Non-pigmented ciliary epithelial cell (primary cell): ENCODE results near the gene DRG1.
A peak's percentile ranks its signal among the peaks of the same experiment; 100 is the strongest.
"Not testable (repeated sequence)": the region's sequence is repeated elsewhere in the genome, so short reads cannot be mapped to it uniquely, and the experiment has no call there.

Experiments used
- DNase-seq: peaks from one replicate; pipeline ENCODE4 v3.0.0-alpha.2; 2010; ENCODE audit warnings: low read depth

Gene DRG1

DNA sequence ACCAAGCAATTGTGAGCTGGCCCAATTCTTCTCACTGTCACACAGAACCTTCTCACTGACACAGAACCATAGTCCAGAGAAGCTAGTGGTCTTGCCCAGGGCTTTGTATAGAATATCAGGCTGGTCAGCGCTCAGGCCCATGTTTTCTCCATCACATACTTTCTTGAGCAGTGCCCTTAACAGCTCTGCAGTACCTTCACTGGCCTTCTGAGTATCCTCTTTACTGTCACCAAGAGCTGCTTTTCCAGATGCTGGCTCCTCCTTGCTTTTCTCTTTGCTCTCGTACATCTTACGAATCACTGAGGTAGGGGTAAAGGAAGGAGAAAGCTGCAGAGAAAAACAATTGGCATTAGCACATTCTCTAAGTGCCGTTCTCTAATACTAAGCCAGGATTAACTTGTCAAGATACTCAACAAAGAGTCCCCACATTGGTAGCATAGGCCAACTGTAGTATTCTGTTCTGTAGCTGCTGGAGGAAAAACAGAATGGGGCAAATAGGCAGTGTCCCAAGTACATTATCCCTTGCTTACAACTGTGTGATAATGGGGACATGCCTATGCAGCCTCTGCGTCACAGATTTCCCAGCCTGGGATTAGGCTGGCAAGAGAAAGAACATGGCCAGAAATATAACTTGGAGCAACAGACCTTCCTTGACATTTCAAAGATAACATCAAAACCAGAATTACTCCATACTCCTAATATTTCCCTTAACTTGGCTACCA is 43.5 kb downstream of the DRG1 start:
- no peak for DNase-seq

DNA sequence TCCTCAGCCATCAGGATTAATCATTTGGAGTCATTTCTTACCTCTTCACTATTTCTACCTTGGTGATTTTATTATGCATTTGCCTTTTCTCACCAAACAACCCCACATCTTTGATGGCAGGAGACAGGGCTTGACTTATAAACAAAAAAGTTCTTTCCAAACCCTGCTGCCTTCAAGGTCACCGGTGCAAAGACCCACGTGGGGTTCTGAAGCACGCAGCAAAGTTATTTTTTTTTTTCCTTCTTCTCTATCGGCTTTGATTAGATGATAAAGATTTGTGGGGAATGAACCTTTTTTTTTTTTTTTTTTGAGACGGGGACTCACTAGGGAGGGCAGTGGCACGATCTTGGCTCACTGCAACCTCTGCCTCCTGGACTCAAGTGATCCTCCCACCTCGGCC is 44.1 kb downstream of the DRG1 start:
- DNase-seq: no peak

DNA sequence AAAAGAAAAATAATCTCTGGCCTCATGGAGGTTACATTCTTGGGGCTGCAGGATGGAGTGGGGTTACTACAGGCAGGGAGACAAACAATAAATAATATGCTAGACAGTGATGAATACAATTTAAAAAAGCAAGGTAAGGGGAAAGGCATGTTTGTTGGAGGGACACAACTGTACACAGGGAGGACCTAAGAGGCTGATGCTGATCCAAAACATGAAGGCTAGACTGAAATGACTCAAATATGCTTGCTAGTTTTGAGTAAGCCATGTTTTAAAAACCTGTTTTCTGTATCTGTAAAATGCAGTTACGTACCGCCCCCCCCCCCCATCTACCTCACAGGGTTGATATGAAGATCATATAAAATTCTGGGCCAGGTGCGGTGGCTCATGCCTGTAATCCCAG is 46.2 kb downstream of the DRG1 start:
- no peak for DNase-seq

DNA sequence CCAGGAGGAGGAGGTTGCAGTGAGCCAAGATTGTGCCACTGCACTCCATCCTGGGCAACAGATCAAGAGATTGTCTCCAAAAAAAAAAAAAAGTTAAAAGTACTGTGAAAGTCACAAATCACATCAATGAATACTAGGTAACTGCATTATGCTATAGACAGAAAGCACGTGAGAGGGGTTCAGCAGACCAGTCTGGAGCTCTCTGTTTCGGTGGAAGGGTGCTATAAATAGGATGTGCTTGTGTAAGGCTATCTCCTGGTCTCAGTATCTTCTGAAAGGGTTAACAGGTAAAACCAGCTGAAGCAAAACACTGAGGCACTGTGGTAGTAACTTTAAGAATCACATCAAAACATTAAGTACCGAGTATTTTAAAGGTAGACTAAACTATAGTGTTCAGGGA is 46.8 kb downstream of the DRG1 start:
- no peak for DNase-seq

DNA sequence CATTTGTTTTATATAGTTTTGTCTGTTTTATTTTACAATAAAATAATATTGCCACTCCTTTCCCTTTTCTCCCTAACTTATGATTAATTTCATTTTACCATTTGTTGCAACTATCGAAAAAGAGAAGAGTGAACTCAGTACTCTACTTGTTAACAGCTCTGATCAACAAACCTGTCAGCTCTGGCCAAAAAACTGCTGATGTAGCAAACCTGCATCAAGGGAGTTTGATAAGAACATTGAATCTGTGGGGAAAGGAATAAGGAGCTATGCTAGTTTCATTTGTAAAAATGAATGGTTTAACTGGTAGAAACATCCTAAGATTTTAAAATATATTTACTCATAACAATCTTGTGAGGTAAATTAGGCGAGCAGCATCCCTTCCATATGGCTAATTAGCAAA is 47.4 kb downstream of the DRG1 start:
- DNase-seq: no peak

DNA sequence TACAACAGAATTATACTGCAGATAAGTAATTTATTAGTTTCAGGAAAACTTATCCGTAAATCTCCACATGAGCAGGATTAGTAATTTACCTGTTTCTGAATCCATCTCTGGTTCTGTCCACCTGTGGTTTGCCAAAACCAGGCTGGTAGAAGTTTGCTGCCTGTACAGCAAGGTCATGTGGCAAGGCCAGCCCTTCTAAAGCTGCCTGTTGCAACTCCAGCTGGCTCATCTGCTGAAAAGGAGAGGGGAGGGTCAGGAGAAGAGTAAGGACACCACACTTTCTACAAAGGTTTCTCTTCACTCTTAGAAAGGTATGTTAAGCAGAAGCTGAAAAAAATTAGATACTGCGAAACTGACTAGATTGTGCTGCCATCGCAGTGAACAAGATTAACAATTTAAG is 47.9 kb downstream of the DRG1 start:
- DNase-seq: no peak

DNA sequence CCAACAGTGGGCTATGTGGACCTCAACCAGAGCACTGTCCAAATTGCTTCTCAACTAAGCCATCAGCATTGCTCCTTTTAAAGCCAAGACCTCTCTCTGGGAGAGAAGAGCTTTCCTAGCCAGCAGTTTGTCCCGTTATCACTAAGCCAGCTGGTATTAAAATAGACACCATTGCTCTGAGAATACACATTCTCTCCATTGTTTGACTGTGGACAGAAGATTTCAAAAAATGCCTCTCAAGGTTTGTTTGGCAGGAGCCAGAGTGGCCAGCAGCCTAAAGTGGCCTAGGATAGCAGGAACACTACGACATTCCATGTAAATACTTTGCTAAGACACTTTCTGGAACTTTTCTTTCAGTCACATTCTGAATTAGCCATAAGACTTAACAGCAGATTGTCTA is 49.0 kb downstream of the DRG1 start:
- no peak for DNase-seq

DNA sequence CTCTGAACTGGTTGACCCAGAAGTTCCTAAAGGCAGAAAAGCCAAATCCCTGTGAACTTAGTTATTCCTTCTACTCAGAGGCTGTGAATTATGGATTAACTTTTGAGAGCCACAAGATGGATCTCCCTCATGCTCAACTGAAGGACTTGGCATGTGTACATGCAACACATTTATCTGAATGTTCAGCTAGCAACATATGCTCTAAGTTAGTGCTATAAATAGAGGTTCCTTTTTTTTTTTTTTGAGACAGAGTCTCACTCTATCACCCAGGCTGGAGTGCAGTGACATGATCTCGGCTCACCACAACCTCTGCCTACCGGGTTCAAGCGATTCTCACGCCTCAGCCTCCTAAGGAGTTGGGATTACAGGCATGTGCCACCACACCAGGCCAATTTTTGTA is 50.1 kb downstream of the DRG1 start:
- no peak for DNase-seq

DNA sequence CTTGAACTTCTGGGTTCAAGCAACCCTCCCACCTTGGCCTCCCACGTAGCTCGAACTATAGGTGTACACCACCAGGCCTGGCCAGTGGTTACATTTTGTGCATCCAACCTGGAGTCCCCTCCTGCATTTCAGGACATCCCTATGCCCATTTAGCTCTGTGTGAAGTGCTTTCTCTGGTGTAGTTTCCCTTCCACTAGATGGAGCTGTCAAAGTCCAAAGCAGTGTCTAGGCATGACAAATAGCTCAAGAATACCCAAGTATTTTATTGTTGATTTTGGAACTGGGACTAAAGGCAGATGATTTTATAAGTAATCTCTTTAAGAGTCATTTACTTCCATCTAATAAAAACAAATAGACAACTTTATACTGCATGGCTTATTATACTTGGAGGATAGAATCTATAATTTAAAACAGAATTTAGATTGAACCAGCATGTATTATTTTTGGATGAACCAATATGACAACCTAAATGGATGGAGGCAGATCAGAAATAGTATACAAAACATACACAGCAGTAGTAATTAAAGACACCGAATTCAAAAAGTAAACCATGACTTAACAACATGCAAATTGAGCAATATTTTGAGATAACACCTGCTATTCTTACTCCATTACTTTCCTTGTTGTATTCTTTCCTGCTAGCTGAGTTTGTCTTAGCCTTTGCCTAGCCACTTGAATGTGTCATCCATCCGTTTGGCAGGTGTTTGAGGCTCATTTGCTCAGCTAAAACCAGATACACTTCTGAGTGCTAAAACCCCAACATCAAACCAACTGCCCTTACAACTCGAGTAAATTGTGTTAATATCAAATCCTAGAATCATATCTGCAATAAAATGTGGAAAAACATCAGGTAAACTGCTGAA is 52.5 kb downstream of the DRG1 start:
- DNase-seq: peak; percentile 31

DNA sequence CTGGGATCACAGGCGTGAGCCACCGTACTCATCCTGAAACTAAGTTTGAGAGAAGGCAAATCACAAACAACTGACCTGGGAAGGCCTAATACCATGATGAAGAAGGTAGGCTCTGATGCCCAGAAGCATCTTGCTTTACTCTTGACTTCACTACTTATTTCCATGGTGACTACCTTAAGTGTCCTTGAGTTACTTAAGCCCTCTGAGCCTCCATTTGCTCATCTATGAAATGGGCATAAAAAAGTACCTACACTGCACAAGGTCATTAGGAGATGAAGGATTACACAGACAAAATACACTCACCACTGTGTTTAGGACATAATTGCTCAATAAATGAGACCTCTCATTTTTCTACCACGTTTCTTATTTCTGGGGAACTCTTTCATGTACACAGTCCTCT is 62.3 kb downstream of the DRG1 start:
- no peak for DNase-seq

DNA sequence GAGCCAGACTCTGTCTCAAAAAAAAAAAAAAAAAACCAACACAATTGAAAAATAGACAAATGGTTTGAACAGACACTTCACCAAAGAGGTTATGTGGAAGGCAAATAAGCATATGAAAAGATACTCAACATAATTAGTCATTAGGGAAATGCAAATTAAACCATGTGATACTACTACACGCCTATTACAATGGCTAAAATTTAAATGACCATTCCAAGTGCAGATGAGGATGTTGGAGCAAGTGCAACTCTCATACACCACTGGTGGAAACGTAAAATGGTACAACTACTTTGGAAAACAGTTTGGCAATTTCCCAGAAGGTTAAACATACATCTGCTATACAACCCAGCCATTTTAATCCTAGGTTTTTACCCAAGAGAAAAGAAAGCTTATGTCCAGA is 65.9 kb downstream of the DRG1 start:
- DNase-seq: no peak

DNA sequence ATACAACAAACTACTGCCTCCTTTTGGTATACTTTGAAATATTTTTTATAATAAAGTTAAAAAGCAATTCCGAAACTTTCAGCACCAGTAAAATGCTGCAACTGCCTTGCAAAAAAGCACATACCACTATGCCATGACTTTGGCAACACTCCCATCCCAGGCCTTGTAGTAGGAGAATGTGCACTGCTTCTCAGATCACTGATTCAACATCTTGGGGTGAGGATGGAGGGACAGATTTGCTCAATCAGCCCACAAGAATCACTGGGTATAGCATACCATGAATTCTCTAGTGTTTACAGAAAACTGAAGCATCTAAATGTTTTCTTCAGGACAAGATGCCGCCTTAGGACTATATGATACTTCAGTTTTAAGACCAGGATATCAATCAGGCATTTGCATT is 75.3 kb downstream of the DRG1 start:
- DNase-seq: peak; percentile 79

DNA sequence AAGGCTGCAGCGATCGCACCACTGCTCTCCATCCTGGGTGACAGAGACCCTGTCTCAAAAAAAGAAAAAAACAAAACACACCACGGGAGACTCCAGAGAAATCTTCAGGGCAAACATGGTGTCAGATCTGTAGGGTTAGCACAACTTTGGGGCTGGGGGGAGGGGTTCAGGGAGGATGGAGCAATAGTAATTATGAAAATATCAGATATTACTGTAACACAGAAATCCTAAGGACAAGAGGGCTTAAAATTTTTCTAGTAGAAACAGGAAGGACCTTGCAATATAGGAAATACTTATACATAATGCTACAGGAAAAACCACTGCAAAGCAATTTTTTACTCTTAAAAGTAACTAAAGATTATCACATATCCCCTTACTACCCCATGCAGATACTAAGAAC is 76.4 kb downstream of the DRG1 start:
- no peak for DNase-seq

DNA sequence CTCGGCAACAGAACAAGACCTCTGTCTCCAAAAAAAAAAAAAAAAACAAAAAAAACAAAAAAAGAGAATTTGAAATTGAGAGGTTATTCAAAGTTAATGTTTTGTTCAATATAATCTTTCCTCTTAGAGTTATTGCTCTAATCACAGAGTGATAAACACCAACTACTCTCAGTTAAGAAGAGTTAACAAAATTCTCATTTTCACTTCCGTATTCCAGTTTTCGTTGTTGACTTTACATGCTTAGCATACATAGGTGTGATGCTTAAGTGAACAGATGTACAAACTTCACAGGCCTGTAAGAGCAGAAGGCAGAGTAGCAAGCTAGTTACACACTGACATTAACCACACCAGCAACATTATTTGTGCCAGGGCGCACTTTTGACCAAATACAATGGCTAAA is 77.9 kb downstream of the DRG1 start:
- no peak for DNase-seq

DNA sequence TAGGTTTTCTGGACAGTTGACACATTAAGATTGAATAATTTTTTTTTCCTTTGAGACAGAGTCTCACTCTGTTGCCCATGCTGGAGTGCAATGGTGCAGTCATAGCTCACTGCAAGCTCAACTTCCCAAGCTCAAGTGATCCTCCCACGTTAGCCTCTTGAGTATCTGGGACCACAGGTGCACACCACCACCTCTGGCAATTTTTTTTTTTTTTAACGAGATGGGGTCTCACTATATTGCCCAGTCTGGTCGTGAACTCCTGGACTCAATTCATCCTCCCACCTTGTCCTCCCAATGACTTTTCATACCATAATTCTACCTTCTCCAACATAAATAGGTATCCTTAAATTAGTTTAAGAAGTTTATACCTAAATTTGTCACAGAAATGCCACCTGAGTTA is 81.7 kb downstream of the DRG1 start:
- DNase-seq: no peak

DNA sequence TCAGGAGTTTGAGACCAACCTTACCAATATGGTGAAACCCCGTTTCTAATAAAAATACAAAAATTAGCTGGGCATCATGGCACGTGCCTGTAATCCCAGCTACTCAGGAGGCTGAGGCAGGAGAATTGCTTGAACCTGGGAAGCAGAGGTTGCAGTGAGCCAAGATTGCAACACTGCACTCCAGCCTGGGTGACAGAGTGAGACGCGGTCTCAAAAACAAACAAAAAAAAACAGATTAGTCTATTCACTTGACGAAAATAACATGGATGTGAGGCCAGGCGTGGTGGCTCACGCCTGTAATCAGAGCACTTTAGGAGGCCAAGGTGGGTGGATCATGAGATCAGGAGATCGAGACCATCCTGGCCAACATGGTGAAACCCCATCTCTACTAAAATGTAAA is 83.1 kb downstream of the DRG1 start:
- DNase-seq: not testable (repeated sequence)
